ENCODE data around the gene ADGRL3. TPM values are rescaled to one million over a fixed set of nuclear protein-coding genes. Genes with fewer than 3 reads are reported as not detected.

Gene ADGRL3
- total and polyA plus RNA-seq, 8 donors: 0.08 to 1.4 (median 0.24) TPM

DNA sequence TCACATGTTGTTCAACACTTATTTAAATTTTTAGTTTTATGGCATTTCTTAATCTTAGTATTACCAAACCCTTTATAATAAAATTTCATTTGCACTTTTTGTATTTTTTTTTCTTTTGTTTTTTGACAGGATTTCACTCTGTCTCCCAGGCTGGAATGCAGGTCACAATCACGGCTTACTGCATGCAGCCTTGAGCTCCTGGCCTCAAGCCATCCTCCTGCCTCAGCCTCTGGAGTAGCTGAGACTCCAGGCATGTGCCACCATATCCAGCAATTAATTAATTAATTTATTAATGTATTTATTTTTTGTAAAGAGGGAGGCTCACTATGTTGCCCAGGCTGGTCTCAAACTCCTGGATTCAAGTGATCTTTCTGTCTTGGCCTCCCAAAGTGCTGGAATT is 133.4 kb downstream of the ADGRL3 start:
- no peaks in the 10 kb centered on the region for H3K4me1 ChIP-seq
- TF ChIP-seq, protein P1, sequence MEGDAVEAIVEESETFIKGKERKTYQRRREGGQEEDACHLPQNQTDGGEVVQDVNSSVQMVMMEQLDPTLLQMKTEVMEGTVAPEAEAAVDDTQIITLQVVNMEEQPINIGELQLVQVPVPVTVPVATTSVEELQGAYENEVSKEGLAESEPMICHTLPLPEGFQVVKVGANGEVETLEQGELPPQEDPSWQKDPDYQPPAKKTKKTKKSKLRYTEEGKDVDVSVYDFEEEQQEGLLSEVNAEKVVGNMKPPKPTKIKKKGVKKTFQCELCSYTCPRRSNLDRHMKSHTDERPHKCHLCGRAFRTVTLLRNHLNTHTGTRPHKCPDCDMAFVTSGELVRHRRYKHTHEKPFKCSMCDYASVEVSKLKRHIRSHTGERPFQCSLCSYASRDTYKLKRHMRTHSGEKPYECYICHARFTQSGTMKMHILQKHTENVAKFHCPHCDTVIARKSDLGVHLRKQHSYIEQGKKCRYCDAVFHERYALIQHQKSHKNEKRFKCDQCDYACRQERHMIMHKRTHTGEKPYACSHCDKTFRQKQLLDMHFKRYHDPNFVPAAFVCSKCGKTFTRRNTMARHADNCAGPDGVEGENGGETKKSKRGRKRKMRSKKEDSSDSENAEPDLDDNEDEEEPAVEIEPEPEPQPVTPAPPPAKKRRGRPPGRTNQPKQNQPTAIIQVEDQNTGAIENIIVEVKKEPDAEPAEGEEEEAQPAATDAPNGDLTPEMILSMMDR (IDR thresholded peaks at IDR 0.05): no peak
- intact Hi-C loops (cut with DNase I): no loop called here
- H3K27ac ChIP-seq: no peak overlapping the region
- ATAC-seq: no peak
- DNase-seq: no peak
- no peaks in the 10 kb centered on the region for H3K36me3 ChIP-seq
- H3K9me3 ChIP-seq: no peaks in the 10 kb centered on the region
- WGBS, 2 donors: 29 to 36% methylated on average over 1 of the region's 1 CpG
- no peak overlapping the region for H3K4me3 ChIP-seq
- FAIRE-seq: no peak
- H3K27me3 ChIP-seq: peaks cover 0 to 4% (median 0%) of the 10 kb centered on the region in 4 donors

- H3K27me3 ChIP-seq: peaks cover 0 to 4% (median 0%) of the 10 kb centered on the region in 4 donors
- 43 to 47% methylated on average over 3 of the region's 3 CpGs for WGBS, 2 donors
- DNase-seq: no peak
- ATAC-seq: no peak
- no peak overlapping the region for H3K27ac ChIP-seq
- TF ChIP-seq, protein P1 (IDR thresholded peaks at IDR 0.05): no peak
- no peaks in the 10 kb centered on the region for H3K36me3 ChIP-seq
- no peak for FAIRE-seq
- no peaks in the 10 kb centered on the region for H3K9me3 ChIP-seq
- no peak overlapping the region for H3K4me3 ChIP-seq
- intact Hi-C loops (cut with DNase I): no loop called here
- no peaks in the 10 kb centered on the region for H3K4me1 ChIP-seq
Measured at GRCh38 chr4:61335241-61335763, 135.2 kb downstream of the ADGRL3 start.

DNA sequence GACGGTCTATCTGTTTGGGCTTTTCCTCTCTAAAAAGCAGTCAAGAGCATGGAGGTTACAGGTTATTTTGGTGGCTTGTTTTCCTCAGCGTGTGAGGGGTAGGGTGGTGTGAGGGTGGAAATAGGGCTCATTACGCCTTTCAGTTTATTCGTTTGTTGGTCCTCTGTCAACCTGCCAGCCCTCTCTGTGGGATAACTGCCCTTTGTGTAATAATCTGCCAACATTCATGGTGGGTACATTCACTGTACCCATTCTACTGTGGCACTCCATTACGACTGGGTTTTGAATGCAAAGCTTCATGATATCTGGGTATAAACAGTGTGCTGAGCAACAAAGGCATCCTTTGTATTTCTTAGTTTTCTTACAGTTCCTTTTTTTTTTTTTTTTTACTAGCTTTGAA is 136.4 kb downstream of the ADGRL3 start:
- FAIRE-seq: no peak
- Histone ChIP-seq H3K27ac (no peak overlapping the region), H3K9me3 (no peaks in the 10 kb centered on the region), H3K27me3 (peaks cover 0 to 3% (median 0%) of the 10 kb centered on the region in 4 donors), H3K36me3 (no peaks in the 10 kb centered on the region), H3K4me1 (no peaks in the 10 kb centered on the region), H3K4me3 (no peak overlapping the region)
- TF ChIP-seq, protein P1 (IDR thresholded peaks at IDR 0.05): no peak
- 24 to 38% methylated on average over 5 of the region's 5 CpGs for WGBS, 2 donors
- no peak for DNase-seq
- ATAC-seq: peak in 1 of 4 donors; percentile 19
- intact Hi-C loops (cut with DNase I): no loop called here

DNA sequence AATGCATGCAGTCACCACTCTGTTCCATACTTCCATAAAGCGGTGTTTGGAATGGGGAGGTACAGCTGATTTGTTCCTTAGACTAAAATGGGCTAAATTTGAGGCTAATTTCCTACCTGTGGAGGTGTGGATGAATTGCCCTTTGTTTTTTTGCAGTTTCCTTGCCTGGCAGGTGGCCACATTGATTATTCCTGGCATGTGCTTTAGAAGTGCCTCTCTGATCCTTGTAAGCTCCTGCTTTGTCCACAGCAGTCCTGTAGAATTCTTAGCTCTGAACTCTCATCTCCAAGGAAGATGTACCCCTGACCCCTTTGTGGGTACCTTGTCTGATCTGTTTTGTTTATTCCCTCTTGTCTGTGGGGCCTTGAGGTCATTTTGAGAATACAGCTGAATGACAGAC is 136.8 kb downstream of the ADGRL3 start:
- Histone ChIP-seq H3K4me1 (no peaks in the 10 kb centered on the region), H3K36me3 (no peaks in the 10 kb centered on the region), H3K27ac (no peak overlapping the region), H3K9me3 (no peaks in the 10 kb centered on the region), H3K27me3 (no peaks in the 10 kb centered on the region), H3K4me3 (no peak overlapping the region)
- DNase-seq (peak in 2 of 6 donors; percentile 6 to 34), ATAC-seq (peak in 2 of 4 donors; percentile 40 to 65), FAIRE-seq (no peak)
- WGBS, 2 donors: 19 to 22% methylated on average over 1 of the region's 1 CpG
- TF ChIP-seq, protein P1 (IDR thresholded peaks at IDR 0.05): no peak
- intact Hi-C loops (cut with DNase I): no loop called here

GRCh38 chr4:61342061-61342460 is 141.9 kb downstream of the ADGRL3 start:
- FAIRE-seq: no peak
- no peak for ATAC-seq
- TF ChIP-seq, protein P1 (IDR thresholded peaks at IDR 0.05): no peak

More at GRCh38 chr4:61342061-61342460, 141.9 kb downstream of the ADGRL3 start:
- Histone ChIP-seq H3K36me3 (no peaks in the 10 kb centered on the region), H3K4me3 (no peak overlapping the region), H3K4me1 (no peaks in the 10 kb centered on the region), H3K9me3 (no peaks in the 10 kb centered on the region), H3K27me3 (no peaks in the 10 kb centered on the region), H3K27ac (no peak overlapping the region)
- intact Hi-C loops (cut with DNase I): no loop called here
- WGBS, 2 donors: 38 to 50% methylated on average over 3 of the region's 3 CpGs
- DNase-seq: no peak

Measured in pancreas (tissue), 10 donors.